Measurements from ENCODE around the gene SERF1B.
"Not testable (repeated sequence)": the region's sequence is repeated elsewhere in the genome, so short reads cannot be mapped to it uniquely, and the experiment has no call there.

SERF1B gene

GRCh38 chr5:70025106-70025844 is at the start of gene SERF1B:
Gene SERF1B, plus strand, starts transcription at chr5:70025251. Its CDS starts 201 bp downstream, at chr5:70025452.
- not testable (repeated sequence) for DNase-seq

- DNase-seq: not testable (repeated sequence)
Measured at GRCh38 chr5:69991713-69992112, 33.3 kb upstream of the SERF1B start.

GRCh38 chr5:69995535-69995934 is 29.5 kb upstream of the SERF1B start:
- DNase-seq: not testable (repeated sequence)

GRCh38 chr5:70020660-70021059 is 4.4 kb upstream of the SERF1B start:
- not testable (repeated sequence) for DNase-seq

- not testable (repeated sequence) for DNase-seq
Measured at GRCh38 chr5:70025845-70026145, 744 bp downstream of the SERF1B start.

- DNase-seq: not testable (repeated sequence)
Measured at GRCh38 chr5:70031204-70031603, 6.2 kb downstream of the SERF1B start.

- not testable (repeated sequence) for DNase-seq
Measured at GRCh38 chr5:70041411-70041810, 16.4 kb downstream of the SERF1B start.

- not testable (repeated sequence) for DNase-seq
Measured at GRCh38 chr5:70049790-70050142, 24.7 kb downstream of the SERF1B start.

GRCh38 chr5:70056289-70056942 is 31.4 kb downstream of the SERF1B start:
- DNase-seq: not testable (repeated sequence)

- not testable (repeated sequence) for DNase-seq
Measured at GRCh38 chr5:70057140-70057539, 32.1 kb downstream of the SERF1B start.

- not testable (repeated sequence) for DNase-seq
Measured at GRCh38 chr5:70077632-70078031, 52.6 kb downstream of the SERF1B start.

- not testable (repeated sequence) for DNase-seq
Measured at GRCh38 chr5:70088907-70089464, 63.9 kb downstream of the SERF1B start.

GRCh38 chr5:70091776-70092175 is 66.7 kb downstream of the SERF1B start:
- not testable (repeated sequence) for DNase-seq

All from T1000 (cell line).